RPMI8226 (cell line): ENCODE results near the gene CHMP1A.
"Not testable (repeated sequence)": the region's sequence is repeated elsewhere in the genome, so short reads cannot be mapped to it uniquely, and the experiment has no call there.

Source experiments
- DNase-seq: peaks from one replicate; pipeline ENCODE4 v3.0.0-alpha.2; 2015

CHMP1A gene

DNA sequence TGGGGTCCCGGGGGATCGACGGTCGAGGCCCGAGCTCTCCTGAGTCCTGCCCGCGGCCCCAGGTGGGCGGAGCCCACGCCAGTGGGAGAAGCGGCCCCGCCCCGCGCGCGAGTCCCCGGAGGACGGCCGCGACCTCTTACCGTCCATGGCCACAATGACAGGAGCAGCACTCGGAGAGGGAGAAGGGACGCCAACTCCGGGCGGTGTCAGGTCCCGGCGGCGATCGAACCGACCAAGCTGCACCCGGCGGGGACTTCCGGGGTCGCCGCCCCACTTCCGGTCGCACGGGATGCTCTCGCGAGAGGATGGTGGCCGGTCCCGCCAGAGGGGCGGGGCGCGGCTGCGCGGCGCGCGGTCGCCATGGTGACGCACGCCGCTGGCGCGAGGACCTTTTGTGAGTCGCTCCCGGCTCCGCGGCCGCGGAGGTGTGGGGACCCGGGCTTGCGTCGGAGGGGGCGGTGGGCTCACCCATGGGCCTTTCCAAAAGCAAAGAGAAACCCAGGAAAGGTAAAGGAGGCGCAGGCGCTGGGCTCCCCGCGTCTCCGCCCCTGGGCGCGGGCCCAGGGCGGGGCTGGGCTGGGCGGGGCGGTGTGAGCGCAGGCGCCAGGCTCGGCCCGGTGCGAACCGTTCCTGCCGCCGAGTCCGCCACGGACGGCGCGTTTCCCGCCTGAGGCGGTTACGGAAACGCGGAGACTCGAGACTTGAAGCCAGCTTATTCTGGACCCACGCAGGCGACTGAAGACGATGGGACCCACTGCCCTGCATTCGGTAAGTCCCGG lies at the start of gene CHMP1A, which contains the start of gene SPATA33:
Gene CHMP1A, minus strand, starts transcription at position 267 of the 779 bp plus-strand sequence. Its CDS starts 120 bp downstream, at position 147.
Gene SPATA33, plus strand, starts transcription at position 395 of the 779 bp plus-strand sequence. Its CDS starts 76 bp downstream, at position 471.
- DNase-seq, result peak; percentile 90

DNA sequence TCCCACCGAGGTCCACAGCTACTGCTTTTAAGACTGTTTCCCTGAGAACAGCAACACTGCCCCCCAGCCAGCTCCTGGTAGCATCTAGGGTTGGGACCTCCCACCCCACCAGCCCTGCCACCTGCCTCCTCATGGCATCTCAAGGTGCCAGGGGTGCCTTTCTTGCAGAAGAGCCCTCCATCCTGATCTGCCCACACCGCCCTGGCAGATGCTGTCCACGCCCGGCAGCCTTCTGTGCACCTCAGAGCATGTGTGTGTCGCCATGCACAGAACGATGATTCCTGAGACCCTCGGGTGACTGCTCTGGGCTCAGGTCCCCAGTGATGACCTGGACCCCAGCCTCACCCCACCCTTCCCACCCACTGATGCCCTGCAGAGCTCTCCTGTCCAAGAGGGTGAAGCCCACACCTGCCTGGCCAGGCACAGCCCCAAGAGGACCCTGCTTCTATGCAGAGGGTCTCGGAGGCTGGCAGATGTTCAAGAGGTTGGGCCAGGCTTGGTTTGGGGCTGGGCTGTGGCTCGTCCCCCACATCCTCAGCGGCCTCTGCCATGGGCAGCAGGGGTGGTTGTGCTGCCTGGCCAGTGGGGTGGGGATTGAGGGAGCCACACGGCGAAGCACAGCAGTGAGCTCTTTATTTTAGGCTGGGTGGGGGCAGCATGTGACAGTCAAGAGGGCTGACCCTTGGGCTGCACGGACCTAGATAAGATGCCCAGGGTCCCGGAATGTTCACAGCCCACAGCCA lies 49.2 kb upstream of the CHMP1A start:
- no peak for DNase-seq

DNA sequence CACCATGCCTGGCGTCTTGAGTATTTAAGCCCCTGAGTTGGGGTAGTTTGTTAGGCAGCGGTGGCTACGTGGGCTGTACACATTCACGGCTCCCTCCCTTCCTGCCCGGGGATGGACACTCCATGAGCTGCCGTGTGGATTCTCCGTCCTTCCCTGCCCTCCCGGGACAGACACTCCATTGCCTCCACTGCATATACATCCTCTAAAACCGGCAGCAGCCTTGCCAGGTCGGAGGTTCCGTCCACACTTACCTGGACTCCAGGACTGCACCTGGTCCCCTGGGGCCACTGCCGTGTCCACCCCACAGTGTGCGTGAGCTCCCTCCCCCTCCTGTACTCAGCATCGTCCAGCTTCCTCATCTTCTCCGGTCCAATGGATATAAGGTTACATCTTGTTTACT lies 47.5 kb upstream of the CHMP1A start:
- no peak for DNase-seq

DNA sequence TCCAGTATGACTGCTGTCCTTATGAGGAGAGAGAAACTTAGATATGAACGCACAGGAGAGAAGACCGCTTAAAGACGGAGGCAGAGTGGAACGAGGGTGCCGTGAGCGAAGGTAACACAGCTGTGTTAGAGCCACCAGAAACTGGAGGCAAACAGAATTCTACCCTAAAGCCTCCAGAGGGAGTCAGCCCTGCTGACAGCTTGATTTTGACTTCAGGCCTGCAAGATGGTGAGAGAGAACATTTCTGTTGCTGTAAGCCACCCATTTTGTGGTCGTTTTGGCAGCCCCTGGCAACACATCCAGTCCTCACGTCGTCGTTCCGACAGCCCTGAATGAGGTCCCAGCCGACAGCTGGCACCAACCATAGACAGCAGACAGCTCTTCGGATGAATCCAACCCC lies 46.8 kb upstream of the CHMP1A start:
- DNase-seq, result peak; percentile 2

DNA sequence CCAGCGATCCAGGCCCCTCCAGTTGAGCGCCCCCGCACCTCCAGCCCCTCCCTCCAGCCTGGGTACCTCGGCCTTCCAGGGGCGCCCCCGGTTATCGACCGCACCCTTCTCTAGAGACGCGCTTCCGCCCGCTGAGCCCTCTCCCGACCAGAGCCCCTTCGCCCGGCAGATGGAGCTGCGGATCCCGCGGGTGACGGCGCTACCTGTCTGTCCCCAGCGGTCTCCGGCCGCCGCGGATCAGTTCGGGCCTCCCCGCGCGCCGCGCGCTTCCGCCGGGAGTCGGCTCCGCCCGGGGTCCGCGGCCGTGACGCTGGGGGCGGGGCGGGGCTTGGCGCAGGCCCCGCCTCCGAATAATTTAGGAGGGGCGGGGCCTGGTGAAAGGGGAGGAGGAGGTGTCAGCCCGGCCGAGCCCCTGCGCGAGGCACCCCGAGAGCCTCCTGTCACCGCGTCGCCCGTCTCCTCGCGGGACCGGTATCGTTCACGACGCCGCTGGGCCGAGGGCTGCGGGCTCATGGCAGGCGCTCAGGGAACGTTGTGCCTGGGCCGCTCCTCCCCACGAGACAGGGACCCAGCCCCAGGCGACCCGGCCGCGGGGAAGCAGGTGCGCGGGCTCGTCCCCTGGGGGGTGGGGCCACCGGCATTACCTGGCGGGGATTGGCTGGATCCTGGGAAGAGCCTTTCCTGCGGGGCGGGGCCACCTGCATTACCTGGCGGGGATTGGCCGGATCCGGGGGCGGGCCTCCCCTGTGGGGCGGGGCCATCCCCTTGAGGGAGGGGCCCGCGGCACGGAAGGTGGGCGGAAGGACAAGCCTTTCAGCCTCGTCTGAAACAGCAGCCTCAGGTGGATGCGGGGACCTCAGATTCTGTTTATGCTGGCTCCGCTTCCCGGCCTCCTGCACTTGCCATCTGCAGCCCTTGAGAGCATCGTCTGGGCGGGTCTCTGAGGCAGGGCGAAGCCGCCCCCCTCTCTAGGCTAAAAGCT lies 44.2 kb upstream of the CHMP1A start, which contains the start of gene SPATA2L:
Gene SPATA2L, minus strand, starts transcription at position 281 of the 982 bp plus-strand sequence. CDS start 473 bp downstream, outside the sequence.
- DNase-seq, result peak; percentile 95

DNA sequence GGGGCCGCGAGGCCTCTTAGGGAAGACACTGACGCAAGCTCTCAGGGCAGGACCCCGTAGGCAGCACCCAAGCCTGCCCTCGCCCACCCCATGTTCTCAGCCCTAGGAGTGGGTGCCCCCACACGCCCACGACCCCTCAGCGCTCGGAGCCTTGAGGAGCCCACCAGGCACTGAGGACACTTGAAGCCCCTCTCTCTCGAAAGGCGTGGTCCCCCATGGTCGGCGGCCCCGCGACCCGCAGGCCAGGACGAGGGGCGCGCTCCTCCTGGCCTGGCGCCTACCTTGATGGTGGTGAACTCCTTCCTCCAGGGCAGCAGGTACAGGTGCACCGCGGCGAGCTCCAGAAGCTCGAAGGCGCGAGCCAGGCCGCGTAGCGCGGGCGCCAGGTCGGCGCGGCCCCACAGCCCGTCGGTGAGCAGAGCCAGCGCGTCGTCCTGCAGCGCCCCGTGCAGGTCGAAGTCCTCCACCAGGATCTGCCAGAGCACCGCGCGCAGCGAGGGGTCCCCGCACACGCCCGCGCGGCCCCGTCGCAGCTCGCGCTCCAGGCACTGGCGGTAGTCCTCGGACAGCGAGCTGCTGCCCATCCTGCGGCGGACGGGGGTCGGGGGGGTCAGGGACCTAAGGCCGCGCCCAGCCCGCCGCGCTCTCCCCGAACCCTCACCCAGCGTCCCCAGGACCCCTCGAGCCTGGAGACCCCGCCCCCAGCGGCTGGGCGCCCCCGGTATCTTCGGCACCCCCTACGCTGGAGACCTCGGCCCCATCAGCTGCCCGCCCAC lies 43.3 kb upstream of the CHMP1A start:
- peak; percentile 79 for DNase-seq

DNA sequence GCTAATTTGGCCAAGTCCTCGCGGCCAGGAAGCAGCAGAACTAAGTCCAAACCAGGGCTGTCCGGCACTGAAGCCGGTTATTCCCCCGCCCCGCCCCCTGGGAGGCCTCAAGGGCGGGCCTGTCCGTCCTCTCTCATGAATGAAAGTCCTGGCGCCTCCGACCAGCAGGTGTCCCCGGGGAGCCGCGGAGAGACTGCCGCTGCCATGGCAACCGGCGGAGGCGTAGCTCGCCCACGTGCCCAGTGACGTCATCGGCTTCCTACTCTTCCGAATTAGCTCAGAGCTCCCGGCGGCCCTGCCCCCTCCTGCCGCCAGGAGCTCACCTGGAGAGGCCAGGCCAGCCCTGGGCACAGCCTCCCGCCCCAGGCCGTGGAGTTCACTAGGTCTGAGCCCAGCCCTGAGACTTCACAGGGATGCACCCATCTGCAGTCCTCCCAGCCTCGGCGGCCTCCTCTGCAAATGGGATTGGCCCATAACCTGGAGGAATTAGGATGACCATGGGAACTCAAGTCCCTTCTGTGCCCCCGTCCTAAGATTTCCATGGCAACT lies 42.7 kb upstream of the CHMP1A start:
- DNase-seq, result peak; percentile 99

DNA sequence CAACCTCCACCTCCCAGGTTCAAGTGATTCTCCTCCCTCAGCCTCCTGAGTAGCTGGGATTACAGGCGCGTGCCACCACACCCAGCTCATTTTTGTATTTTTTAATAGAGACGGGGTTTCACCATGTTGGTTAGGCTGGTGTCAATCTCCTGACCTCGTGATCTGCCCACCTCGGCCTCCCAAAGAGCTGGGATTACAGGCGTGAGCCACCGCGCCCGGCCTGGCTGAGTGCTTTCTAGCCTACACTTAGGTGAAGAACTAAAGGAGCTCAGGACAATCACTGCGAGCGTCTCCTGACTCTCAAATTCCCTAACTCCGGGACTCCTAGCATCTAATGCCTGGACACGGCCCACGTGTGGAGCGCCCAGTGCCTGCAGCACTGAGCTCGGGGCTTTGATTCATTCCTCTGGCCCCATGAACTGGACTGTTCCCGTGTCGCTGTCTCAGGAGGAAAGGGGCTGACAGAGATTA lies 42.2 kb upstream of the CHMP1A start:
- not testable (repeated sequence) for DNase-seq

DNA sequence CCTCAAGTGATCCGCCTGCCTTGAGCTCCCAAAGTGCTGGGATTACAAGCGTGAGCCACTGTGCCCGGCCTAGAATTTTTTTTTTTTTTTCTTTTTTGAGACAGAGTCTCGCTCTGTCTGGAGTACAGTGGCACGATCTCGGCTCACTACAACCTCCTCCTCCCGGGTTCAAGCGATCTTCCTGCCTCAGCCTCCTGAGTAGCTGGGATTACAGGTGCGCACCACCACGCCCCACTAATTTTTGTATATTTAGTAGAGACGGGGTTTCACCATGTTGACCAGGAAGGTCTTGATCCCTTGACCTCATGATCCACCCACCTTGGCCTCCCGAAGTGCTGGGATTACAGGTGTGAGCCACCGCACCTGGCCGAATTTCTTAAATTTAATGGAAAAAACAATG lies 41.2 kb upstream of the CHMP1A start:
- not testable (repeated sequence) for DNase-seq

DNA sequence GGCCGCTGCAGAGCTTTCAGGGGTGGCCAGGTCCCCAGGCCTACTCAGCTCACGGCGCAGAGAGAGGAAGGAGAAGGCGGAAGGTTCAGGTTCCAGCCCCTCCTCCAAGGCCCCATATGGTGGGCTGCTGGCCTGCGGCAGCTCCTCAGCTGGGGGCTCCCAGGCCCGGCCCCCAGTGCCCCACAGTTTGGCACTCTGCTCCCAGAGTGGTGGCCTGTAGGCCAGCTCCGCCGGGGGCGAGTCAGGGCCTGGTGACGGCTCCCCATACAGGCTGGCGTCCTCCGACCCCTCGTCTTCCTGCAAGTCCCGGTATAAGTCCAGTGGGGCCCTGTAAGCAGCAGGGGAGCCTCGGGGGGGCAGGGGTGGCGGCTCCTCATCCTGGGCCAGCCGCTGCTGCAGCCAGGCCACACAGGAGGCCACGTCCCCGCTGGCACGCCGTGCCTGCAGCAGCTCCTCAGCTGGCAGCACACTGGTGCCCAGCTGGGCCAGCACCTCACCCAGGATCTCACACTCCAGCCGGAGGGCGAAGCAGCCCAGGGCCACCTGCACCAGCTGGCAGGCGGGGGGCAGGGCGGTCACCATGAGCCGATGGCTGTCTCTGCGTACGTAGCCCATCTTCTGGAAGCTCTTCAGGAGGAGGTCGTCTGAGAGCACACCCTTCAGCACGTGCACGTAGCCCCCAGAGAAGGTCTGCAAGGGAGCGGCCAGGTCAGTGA lies 40.3 kb upstream of the CHMP1A start:
- DNase-seq, result no peak

DNA sequence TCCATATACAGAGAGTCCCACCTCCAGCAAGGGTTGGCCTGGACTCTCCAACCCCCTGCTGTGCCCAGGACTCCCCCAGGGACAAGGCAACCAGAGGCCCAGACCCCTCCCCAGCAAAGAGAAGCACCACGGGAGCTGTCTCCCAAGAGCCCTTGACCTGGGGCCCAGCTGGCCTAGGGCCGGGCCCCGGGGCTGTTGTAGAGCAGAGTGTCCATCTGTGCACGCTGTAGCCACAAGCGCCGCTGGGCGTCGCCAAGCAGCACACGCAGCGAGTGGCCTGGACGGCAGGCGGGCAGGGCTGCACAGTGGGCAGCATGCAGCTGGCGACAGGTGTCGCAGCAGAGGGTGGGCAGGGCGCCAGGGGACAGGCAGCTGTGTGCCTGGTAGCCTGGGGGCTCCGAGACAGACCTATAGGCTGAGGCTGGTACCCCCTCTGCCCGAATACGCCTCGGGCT lies 39.7 kb upstream of the CHMP1A start:
- no peak for DNase-seq

DNA sequence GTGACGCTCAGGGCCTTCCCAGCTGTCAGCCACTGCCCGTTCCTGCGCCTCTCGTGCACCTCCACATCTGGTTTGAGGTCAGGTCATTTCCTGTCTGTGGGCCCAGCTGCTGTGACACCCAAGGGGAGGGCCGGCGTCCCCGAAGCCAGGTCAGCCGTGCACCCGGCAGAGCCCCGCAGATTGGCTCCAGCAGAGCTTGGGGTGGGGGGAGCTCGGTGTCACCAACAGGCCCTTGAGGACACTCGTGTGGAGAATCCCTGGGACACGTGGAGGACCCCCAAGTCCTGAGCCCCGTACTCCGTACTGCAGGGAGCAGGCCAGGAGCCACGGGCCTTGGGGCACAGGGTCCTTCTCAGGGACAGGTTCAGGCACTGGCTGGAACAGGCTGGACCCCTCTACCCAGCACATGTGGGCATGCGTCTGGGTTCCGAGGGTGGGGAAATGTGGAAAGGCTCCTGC lies 39.2 kb upstream of the CHMP1A start:
- peak; percentile 32 for DNase-seq

DNA sequence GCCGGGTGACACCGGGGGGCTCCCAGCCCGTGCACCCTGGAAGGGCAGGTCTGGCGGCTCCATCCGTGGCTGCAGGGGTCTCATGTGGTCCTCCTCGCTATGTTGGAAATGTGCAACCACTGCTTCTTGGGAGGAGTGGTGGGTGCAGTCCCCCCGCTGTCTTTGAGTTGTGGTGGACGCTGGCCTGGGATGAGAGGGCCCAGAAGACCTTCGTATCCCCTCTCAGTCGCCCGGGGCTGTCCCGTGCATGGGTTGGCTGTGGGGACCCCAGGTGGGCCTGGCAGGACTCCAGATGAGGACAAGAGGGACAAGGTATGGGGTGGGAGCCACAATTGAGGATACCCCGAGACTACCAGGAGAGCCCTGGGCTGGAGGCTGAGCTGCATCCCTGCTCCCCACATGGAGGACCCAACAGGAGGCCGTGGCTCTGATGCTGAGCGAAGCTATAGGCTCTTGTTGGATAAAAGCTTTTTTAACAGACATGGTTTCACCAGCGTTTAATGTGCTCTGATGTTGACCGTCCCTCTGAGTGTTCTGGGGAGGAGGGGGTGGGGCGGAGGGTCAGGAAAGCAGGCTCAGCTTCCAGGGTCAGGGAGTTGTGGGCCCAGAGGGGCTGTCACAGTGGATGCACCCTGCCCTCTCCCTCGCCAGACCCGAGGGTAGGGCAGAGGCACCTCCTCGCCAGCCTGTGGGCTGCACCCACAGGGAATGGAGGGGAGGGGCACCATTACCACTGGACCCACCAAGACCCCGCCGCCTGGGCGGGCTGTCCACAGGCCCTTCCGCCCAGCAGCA lies 38.6 kb upstream of the CHMP1A start:
- no peak for DNase-seq

DNA sequence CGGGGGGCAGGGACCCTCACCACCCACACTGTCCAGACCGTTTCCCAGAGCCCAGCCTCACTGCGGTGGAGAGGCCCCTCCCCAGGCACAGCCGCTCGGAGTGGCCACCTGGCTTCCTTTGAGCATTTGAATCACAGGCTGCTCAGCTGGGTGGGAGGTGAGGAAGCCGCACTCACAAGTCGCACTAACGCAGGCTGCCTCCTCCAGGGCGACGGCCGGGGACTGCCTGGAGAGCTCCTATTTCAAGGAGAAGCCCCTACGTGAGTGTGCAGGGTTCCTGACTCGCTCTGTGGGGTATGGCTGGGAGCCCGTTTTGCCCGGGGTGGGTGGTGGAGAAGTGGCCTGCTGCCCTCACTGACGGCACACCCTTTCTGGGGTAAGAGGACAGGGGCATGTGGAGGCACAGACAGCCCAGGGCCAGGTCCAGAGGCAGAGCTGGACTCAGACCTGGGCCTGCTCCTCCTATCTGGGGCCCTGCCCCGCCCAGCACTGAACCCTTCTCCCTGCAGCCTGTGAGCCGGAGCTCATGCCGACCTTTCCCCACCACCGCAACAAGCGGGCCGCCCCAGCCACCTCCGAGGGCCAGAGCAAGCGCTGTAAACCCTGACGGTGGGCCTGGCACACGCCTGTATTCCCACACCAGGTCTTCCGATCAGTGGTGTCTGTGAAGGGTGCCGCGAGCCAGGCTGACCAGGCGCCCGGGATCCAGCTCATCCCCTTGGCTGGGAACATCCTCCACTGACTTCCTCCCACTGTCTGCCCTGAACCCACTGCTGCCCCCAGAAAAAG lies 37.8 kb upstream of the CHMP1A start:
- no peak for DNase-seq

DNA sequence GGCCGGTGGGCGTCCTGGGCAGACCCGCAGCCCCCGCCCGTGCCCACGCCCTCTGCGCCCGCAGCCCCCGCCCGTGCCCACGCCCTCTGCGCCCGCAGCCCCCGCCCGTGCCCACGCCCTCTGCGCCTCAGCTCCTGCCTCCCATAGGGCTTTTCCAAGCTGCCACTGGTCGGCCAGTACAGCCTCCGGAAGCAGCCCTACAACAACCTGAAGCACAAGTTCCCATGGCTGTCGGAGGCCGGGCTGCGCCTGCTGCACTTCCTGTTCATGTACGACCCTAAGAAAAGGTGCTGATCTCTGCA lies 37.2 kb upstream of the CHMP1A start:
- DNase-seq, result not testable (repeated sequence)

DNA sequence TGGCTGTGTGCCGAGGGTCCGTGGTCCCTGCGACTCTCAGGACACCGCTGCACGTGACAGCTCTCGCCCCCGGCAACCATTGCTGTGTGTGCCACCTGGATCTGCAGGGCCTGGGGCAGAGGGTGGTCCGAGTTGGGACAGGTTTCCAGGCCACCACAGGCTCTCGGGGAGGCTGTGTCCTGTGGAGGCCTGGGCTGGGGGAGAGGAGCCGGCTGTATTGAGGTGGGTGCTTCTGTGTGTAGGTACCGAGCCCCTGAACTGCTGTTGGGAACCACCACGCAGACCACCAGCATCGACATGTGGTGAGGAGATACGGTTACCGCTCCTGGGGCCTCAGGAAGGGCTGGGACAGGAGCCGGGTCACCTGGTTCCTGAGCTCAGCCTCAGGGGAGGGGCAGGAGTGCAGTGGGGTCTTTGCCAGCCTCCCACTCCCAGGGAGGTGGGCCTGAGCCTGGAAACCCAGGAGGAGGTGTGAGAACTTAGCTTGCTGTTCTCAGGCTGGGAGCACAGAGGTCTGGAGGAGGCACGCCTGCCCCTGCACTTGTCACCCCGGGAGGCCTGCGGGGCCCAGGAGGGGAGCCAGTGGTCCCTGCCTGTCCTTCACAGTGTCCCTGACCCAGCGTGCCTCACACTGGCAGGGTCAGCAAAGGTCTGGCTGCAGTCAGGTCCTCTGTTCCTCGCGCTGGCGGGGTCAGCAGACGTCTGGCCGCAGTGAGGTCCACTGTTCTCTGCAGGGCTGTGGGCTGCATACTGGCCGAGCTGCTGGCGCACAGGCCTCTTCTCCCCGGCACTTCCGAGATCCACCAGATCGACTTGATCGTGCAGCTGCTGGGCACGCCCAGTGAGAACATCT lies 36.6 kb upstream of the CHMP1A start:
- DNase-seq, result no peak

DNA sequence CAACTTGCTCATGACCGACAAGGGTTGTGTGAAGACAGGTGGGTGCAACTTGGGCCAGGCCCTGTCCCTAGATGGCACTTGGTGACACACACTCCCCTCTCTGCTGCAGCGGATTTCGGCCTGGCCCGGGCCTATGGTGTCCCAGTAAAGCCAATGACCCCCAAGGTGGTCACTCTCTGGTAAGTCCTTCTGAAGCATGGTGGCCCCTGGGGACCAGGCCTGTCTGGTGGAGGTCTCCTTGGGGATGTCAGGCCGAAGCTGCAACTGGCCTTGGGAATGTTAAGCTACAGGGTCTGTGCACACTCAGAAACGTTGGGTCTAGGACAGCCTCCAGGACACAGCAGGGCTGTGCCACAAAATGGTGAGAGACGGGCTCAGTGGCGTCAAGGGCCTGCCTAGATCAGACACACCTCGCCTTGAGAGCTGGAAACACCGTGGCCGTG lies 35.8 kb upstream of the CHMP1A start:
- no peak for DNase-seq
